8988T (cell line): ENCODE results near the gene ZNF77.
"Not testable (repeated sequence)": the region's sequence is repeated elsewhere in the genome, so short reads cannot be mapped to it uniquely, and the experiment has no call there.

Experiments used
- DNase-seq: peaks from one replicate; pipeline ENCODE4 v3.0.0; 2011

ZNF77 gene

GRCh38 chr19:2944775-2945574, at the start of gene ZNF77:
TSS of gene ZNF77 (minus strand) at chr19:2944971. CDS start at chr19:2944840, 131 bp downstream.
- DNase-seq, result peak; percentile 86

- DNase-seq, result no peak
These were observed 48.8 kb upstream of the ZNF77 start for GRCh38 chr19:2993579-2993978.

GRCh38 chr19:2992958-2993357, 48.2 kb upstream of the ZNF77 start:
- DNase-seq, result no peak

- DNase-seq, result not testable (repeated sequence)
These were observed 47.6 kb upstream of the ZNF77 start for GRCh38 chr19:2992333-2992732.

GRCh38 chr19:2989236-2989946, 44.6 kb upstream of the ZNF77 start:
- no peak for DNase-seq

- DNase-seq, result no peak
These were observed 43.8 kb upstream of the ZNF77 start for GRCh38 chr19:2988568-2988967.

GRCh38 chr19:2987797-2988196, 43.0 kb upstream of the ZNF77 start:
- DNase-seq, result no peak

GRCh38 chr19:2986951-2987524, 42.3 kb upstream of the ZNF77 start:
- DNase-seq, result no peak

GRCh38 chr19:2984215-2984528, 39.4 kb upstream of the ZNF77 start:
- DNase-seq, result no peak

GRCh38 chr19:2983351-2984214, 38.8 kb upstream of the ZNF77 start:
- DNase-seq, result no peak

GRCh38 chr19:2982983-2983350, 38.2 kb upstream of the ZNF77 start:
- no peak for DNase-seq

- no peak for DNase-seq
These were observed 37.8 kb upstream of the ZNF77 start for GRCh38 chr19:2982561-2982960.

- DNase-seq, result no peak
These were observed 37.1 kb upstream of the ZNF77 start for GRCh38 chr19:2981898-2982297.

GRCh38 chr19:2978772-2979171, 34.0 kb upstream of the ZNF77 start:
- no peak for DNase-seq

- no peak for DNase-seq
These were observed 33.5 kb upstream of the ZNF77 start for GRCh38 chr19:2978166-2978767.

GRCh38 chr19:2977746-2978138, 33.0 kb upstream of the ZNF77 start:
- no peak for DNase-seq

GRCh38 chr19:2977001-2977745, 32.4 kb upstream of the ZNF77 start, which contains the start of gene TLE6:
TSS of gene TLE6 (plus strand) at chr19:2977564. CDS start at chr19:2978234, 670 bp downstream.
- peak; percentile 91 for DNase-seq

- no peak for DNase-seq
These were observed 31.8 kb upstream of the ZNF77 start for GRCh38 chr19:2976609-2977000.

- no peak for DNase-seq
These were observed 29.7 kb upstream of the ZNF77 start for GRCh38 chr19:2974342-2975041.

GRCh38 chr19:2973229-2973628, 28.5 kb upstream of the ZNF77 start:
- no peak for DNase-seq

GRCh38 chr19:2970201-2970835, 25.5 kb upstream of the ZNF77 start:
- no peak for DNase-seq
